GM23248 (cell line): ENCODE results near the gene COBLL1.

Experiments used
- EZH2 ChIP-seq: fragments of 200-600 bp; sonication (generic); IDR thresholded peaks from 2 replicates; pipeline ENCODE4 v1.6.1; 2018; ENCODE audit warnings: antibody characterized with exemption, mild to moderate bottlenecking; ENCODE audit not compliant: insufficient read depth, poor library complexity, severe bottlenecking
- EZH2phosphoT487 ChIP-seq: fragments of 200-600 bp; sonication (generic); IDR thresholded peaks from 2 replicates; pipeline ENCODE4 v1.6.1; 2018; ENCODE audit warnings: antibody characterized with exemption, moderate library complexity, mild to moderate bottlenecking, low read depth; ENCODE audit not compliant: insufficient read depth

DNA sequence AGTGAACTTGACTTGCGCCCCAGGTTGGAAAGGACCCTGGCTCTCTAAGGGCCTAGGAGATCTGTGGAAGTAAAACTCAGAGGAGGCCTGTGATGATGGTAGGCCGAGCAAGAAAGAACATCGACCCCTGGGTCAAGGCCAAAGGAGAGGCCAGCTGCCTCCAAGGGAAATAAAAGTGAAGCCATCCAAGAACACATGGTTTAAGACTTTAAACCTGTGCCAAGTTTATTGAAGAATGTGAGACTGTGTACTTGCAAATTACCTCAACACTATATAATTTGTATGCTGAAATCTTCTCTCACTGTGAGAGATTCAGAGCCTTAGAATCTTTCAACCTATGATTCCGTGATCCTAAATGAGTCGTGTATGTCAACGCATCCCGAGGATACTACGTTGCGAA lies 40.7 kb upstream of the COBLL1 start:
- TF ChIP-seq EZH2phosphoT487 (no peak), EZH2 (no peak)
